Measurements from ENCODE around the gene LRRFIP2. TPM values are rescaled to one million over a fixed set of nuclear protein-coding genes. Genes with fewer than 3 reads are reported as not detected.

LRRFIP2 gene
- total RNA-seq, 1 donor from 2014 or later: 42.8 TPM

GRCh38 chr3:37100411-37100810 is 74.0 kb downstream of the LRRFIP2 start:
- Histone ChIP-seq H3K27ac (no peak overlapping the region), H3K27me3 (no peaks in the 10 kb centered on the region), H3K9me3 (no peaks in the 10 kb centered on the region), H3K36me3 (peaks cover 0 to 2% of the 10 kb centered on the region in 2 donors), H3K4me1 (peaks cover 0 to 14% of the 10 kb centered on the region in 2 donors), H3K4me3 (no peak overlapping the region)
- intact Hi-C loops (cut with DNase I): no loop called here
- DNase-seq (ENCODE audit: low spot score in 2 of 2): no peak
- no peak for TF ChIP-seq CTCF (IDR thresholded peaks at IDR 0.05)

- Histone ChIP-seq H3K4me1 (peaks cover 0 to 14% of the 10 kb centered on the region in 2 donors), H3K4me3 (no peak overlapping the region), H3K27me3 (no peaks in the 10 kb centered on the region), H3K9me3 (no peaks in the 10 kb centered on the region), H3K27ac (no peak overlapping the region), H3K36me3 (peaks cover 0 to 12% of the 10 kb centered on the region in 2 donors)
- TF ChIP-seq CTCF (IDR thresholded peaks at IDR 0.05): no peak
- intact Hi-C loops (cut with DNase I): no loop called here
- no peak for DNase-seq (ENCODE audit: low spot score in 2 of 2)
Observed at GRCh38 chr3:37099469-37099868, 74.9 kb downstream of the LRRFIP2 start.

- Histone ChIP-seq H3K9me3 (no peaks in the 10 kb centered on the region), H3K4me3 (no peak overlapping the region), H3K36me3 (peaks cover 0 to 15% of the 10 kb centered on the region in 2 donors), H3K27ac (no peak overlapping the region), H3K27me3 (no peaks in the 10 kb centered on the region), H3K4me1 (peaks cover 0 to 14% of the 10 kb centered on the region in 2 donors)
- no peak for TF ChIP-seq CTCF (IDR thresholded peaks at IDR 0.05)
- intact Hi-C loops (cut with DNase I): no loop called here
- no peak for DNase-seq (ENCODE audit: low spot score in 2 of 2)
Observed at GRCh38 chr3:37098884-37099283, 75.5 kb downstream of the LRRFIP2 start.

- intact Hi-C loops (cut with DNase I): no loop called here
- TF ChIP-seq CTCF (IDR thresholded peaks at IDR 0.05): no peak
- no peaks in the 10 kb centered on the region for H3K9me3 ChIP-seq
- peaks cover 0 to 26% of the 10 kb centered on the region in 2 donors for H3K36me3 ChIP-seq
- no peak overlapping the region for H3K4me3 ChIP-seq
- peak overlapping the region in 1 of 2 donors; percentile 7 for H3K27ac ChIP-seq
- no peak for DNase-seq (ENCODE audit: low spot score in 2 of 2)
- H3K4me1 ChIP-seq: peaks cover 0 to 14% of the 10 kb centered on the region in 2 donors
- no peaks in the 10 kb centered on the region for H3K27me3 ChIP-seq
Observed at GRCh38 chr3:37097776-37098175, 76.6 kb downstream of the LRRFIP2 start.

GRCh38 chr3:37096975-37097374 is 77.4 kb downstream of the LRRFIP2 start:
- Histone ChIP-seq H3K36me3 (peaks cover 0 to 33% of the 10 kb centered on the region in 2 donors), H3K27ac (peak overlapping the region in 1 of 2 donors; percentile 7), H3K4me1 (peaks cover 0 to 14% of the 10 kb centered on the region in 2 donors), H3K9me3 (no peaks in the 10 kb centered on the region), H3K4me3 (no peak overlapping the region), H3K27me3 (no peaks in the 10 kb centered on the region)
- TF ChIP-seq CTCF (IDR thresholded peaks at IDR 0.05): no peak
- no peak for DNase-seq (ENCODE audit: low spot score in 2 of 2)
- intact Hi-C loops (cut with DNase I): no loop called here

GRCh38 chr3:37096288-37096687 is 78.1 kb downstream of the LRRFIP2 start:
- Histone ChIP-seq H3K36me3 (peaks cover 0 to 34% of the 10 kb centered on the region in 2 donors), H3K4me3 (no peak overlapping the region), H3K4me1 (peaks cover 0 to 14% of the 10 kb centered on the region in 2 donors), H3K9me3 (no peaks in the 10 kb centered on the region), H3K27me3 (no peaks in the 10 kb centered on the region), H3K27ac (no peak overlapping the region)
- intact Hi-C loops (cut with DNase I): no loop called here
- TF ChIP-seq CTCF (IDR thresholded peaks at IDR 0.05): no peak
- DNase-seq (ENCODE audit: low spot score in 2 of 2): no peak

All from ascending aorta (tissue), 2 donors.